NB4 (cell line): ENCODE results near the gene CHCHD6.

Experiments used
- POLR2A ChIP-seq: IDR thresholded peaks from 2 replicates; pipeline ENCODE4 v1.6.1; 2011; ENCODE audit warnings: mild to moderate bottlenecking; ENCODE audit not compliant: insufficient read length; ENCODE audit errors: extremely low read depth
- TF ChIP-seq, protein P1 (sequence below): IDR thresholded peaks from one replicate; pipeline ENCODE4 v1.5.1; 2012; ENCODE audit warnings: low read depth, low read length

GRCh38 chr3:126903521-126903920, 199.5 kb downstream of the CHCHD6 start:
- no peak for TF ChIP-seq POLR2A
- TF ChIP-seq, protein P1, sequence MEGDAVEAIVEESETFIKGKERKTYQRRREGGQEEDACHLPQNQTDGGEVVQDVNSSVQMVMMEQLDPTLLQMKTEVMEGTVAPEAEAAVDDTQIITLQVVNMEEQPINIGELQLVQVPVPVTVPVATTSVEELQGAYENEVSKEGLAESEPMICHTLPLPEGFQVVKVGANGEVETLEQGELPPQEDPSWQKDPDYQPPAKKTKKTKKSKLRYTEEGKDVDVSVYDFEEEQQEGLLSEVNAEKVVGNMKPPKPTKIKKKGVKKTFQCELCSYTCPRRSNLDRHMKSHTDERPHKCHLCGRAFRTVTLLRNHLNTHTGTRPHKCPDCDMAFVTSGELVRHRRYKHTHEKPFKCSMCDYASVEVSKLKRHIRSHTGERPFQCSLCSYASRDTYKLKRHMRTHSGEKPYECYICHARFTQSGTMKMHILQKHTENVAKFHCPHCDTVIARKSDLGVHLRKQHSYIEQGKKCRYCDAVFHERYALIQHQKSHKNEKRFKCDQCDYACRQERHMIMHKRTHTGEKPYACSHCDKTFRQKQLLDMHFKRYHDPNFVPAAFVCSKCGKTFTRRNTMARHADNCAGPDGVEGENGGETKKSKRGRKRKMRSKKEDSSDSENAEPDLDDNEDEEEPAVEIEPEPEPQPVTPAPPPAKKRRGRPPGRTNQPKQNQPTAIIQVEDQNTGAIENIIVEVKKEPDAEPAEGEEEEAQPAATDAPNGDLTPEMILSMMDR, result no peak
